H1 (cell line): ENCODE results near the gene GALNT9. TPM values are rescaled to one million over a fixed set of nuclear protein-coding genes. Genes with fewer than 3 reads are reported as not detected.

ENCODE experiments used
- CTCF ChIA-PET: fragments of 300-600 bp; sonication (Branson Sonifier 250); formaldehyde crosslinking; loops from one replicate; lab custom pipeline; 2021; ENCODE audit not compliant: partially characterized antibody; lab: Charles Lee
- POLR2A ChIA-PET: fragments of 300-600 bp; sonication (Branson Sonifier 250); formaldehyde crosslinking; loops from one replicate; lab custom pipeline; 2021; ENCODE audit warnings: inconsistent platforms; ENCODE audit not compliant: partially characterized antibody; lab: Charles Lee
- DNase-seq, 2 experiments: peaks; one replicate each; pipeline versions ENCODE4 v3.0.0 to v3.0.0-alpha.2; 2010 to 2022; ENCODE audit warnings: low spot score in 2 of 2, low read depth in 1 of 2, mixed read lengths in 1 of 2
- FAIRE-seq: peaks from 2 replicates; lab custom pipeline; 2011; peaks lifted over from hg19 to GRCh38; lab: Jason Lieb, UNC
- H2AFZ ChIP-seq: 2 replicates; pipeline ENCODE4 v1.8.1; 2012; ENCODE audit warnings: low read length, inconsistent platforms
- H2AK5ac ChIP-seq: 2 replicates; pipeline ENCODE4 v1.6.1; 2013; ENCODE audit warnings: low read depth, low read length
- H2BK120ac ChIP-seq: replicated peaks from 2 replicates; pipeline ENCODE3; 2013; ENCODE audit warnings: low read depth, low read length, inconsistent platforms
- H2BK12ac ChIP-seq: 2 replicates; pipeline ENCODE4 v1.6.1; 2013; ENCODE audit warnings: low read depth, low read length
- H2BK15ac ChIP-seq: 2 replicates; pipeline ENCODE4 v1.6.1; 2013; ENCODE audit warnings: low read length
- H2BK20ac ChIP-seq: 2 replicates; pipeline ENCODE4 v1.6.1; 2013; ENCODE audit warnings: low read length
- H2BK5ac ChIP-seq: 2 replicates; pipeline ENCODE4 v1.6.1; 2013; ENCODE audit warnings: low read depth, low read length
- H3K14ac ChIP-seq: 2 replicates; pipeline ENCODE4 v1.6.1; 2013; ENCODE audit warnings: inconsistent platforms; ENCODE audit not compliant: insufficient read length
- H3K18ac ChIP-seq: 2 replicates; pipeline ENCODE4 v1.6.1; 2013; ENCODE audit warnings: low read length; ENCODE audit errors: extremely low read depth
- H3K23ac ChIP-seq: 2 replicates; pipeline ENCODE4 v1.6.1; 2013; ENCODE audit warnings: inconsistent platforms; ENCODE audit not compliant: insufficient read length
- H3K23me2 ChIP-seq: 2 replicates; pipeline ENCODE4 v1.6.1; 2013; ENCODE audit warnings: low read depth, low read length
- H3K27ac ChIP-seq: 2 replicates; pipeline ENCODE4 v1.6.1; 2011; ENCODE audit warnings: low read depth, low read length, inconsistent platforms
- H3K27me3 ChIP-seq, 4 experiments: replicated peaks in 1 of 4; 1 replicate in 1 of 4; 2 replicates in 3 of 4; pipeline versions ENCODE4 v1.6.1 to v1.8.1; 2011 to 2013; ENCODE audit warnings: low read length in 3 of 4, mild to moderate bottlenecking in 3 of 4, inconsistent platforms in 2 of 4, mixed read lengths in 2 of 4, moderate library complexity in 1 of 4; ENCODE audit not compliant: control insufficient read depth in 3 of 4, insufficient read depth in 3 of 4; ENCODE audit errors: extremely low read depth in 1 of 4
- H3K36me3 ChIP-seq, 4 experiments: 2 replicates each; pipeline versions ENCODE4 v1.6.1 to v1.8.1; 2011 to 2013; ENCODE audit warnings: mild to moderate bottlenecking in 4 of 4, low read length in 3 of 4, moderate library complexity in 2 of 4, control low read depth in 1 of 4, inconsistent platforms in 1 of 4; ENCODE audit not compliant: insufficient read depth in 4 of 4, control insufficient read depth in 2 of 4
- H3K4ac ChIP-seq: replicated peaks from 2 replicates; pipeline ENCODE3; 2013; ENCODE audit warnings: low read length, low read depth, mixed read lengths, inconsistent platforms; ENCODE audit not compliant: insufficient read length
- H3K4me1 ChIP-seq, 4 experiments: replicated peaks in 1 of 4; 1 replicate in 1 of 4; 2 replicates in 3 of 4; pipeline versions ENCODE4 v1.6.1 to v1.8.1; 2011 to 2013; ENCODE audit warnings: low read length in 3 of 4, inconsistent platforms in 2 of 4, mixed read lengths in 1 of 4; ENCODE audit not compliant: insufficient read depth in 4 of 4, control insufficient read depth in 3 of 4
- H3K4me2 ChIP-seq, 2 experiments: 2 replicates each; pipeline versions ENCODE4 v1.6.1 to v1.8.1; 2011 to 2013; ENCODE audit warnings: low read depth in 2 of 2, low read length in 2 of 2, control low read depth in 1 of 2, inconsistent platforms in 1 of 2, mild to moderate bottlenecking in 1 of 2; ENCODE audit not compliant: insufficient read depth in 1 of 2
- H3K4me3 ChIP-seq, 4 experiments: fragments of 200-600, 300-600 bp in 1 of 4; sonication (generic), shearing (Covaris generic), sonication (Bioruptor Twin) in 1 of 4; 2 replicates each; pipeline versions ENCODE4 v1.5.1 to v1.8.1; 2011 to 2016; ENCODE audit warnings: low read length in 4 of 4, low read depth in 3 of 4, control low read depth in 2 of 4, inconsistent platforms in 2 of 4, mild to moderate bottlenecking in 2 of 4, mixed read lengths in 1 of 4, moderate library complexity in 1 of 4; ENCODE audit not compliant: insufficient read depth in 2 of 4; ENCODE audit errors: extremely low read depth in 1 of 4
- H3K56ac ChIP-seq: replicated peaks from 2 replicates; pipeline ENCODE3; 2013; ENCODE audit warnings: low read depth, mild to moderate bottlenecking, mixed read lengths, low read length, inconsistent platforms; ENCODE audit not compliant: insufficient read length
- H3K79me1 ChIP-seq: 2 replicates; pipeline ENCODE4 v1.6.1; 2013; ENCODE audit warnings: low read depth, low read length, control low read depth
- H3K79me2 ChIP-seq, 2 experiments: 2 replicates each; pipeline versions ENCODE4 v1.6.1 to v1.8.1; 2012 to 2013; ENCODE audit warnings: low read length in 2 of 2, mild to moderate bottlenecking in 2 of 2, inconsistent platforms in 1 of 2; ENCODE audit not compliant: insufficient read depth in 2 of 2, control insufficient read depth in 1 of 2
- H3K9ac ChIP-seq, 4 experiments: replicated peaks in 1 of 4; 1 replicate in 1 of 4; 2 replicates in 3 of 4; pipeline versions ENCODE4 v1.6.1 to v1.8.1; 2011 to 2013; ENCODE audit warnings: low read depth in 3 of 4, low read length in 3 of 4, control low read depth in 2 of 4, mild to moderate bottlenecking in 2 of 4, moderate library complexity in 2 of 4, inconsistent platforms in 1 of 4; ENCODE audit errors: extremely low read depth in 1 of 4
- H3K9me3 ChIP-seq, 2 experiments: 2 replicates each; pipeline versions ENCODE4 v1.6.1 to v1.8.1; 2012 to 2013; ENCODE audit warnings: mild to moderate bottlenecking in 2 of 2, moderate library complexity in 2 of 2, control low read depth in 1 of 2, inconsistent platforms in 1 of 2, low read depth in 1 of 2, low read length in 1 of 2, mixed read lengths in 1 of 2; ENCODE audit not compliant: insufficient read depth in 2 of 2
- H4K20me1 ChIP-seq, 2 experiments: replicated peaks in 1 of 2; 2 replicates each; pipeline versions ENCODE3 to v1.8.1; 2011 to 2013; ENCODE audit warnings: inconsistent platforms in 2 of 2, low read length in 2 of 2, mild to moderate bottlenecking in 1 of 2; ENCODE audit not compliant: insufficient read depth in 2 of 2, control insufficient read depth in 1 of 2
- H4K5ac ChIP-seq: 2 replicates; pipeline ENCODE4 v1.6.1; 2013; ENCODE audit warnings: low read length, low read depth, mixed read lengths, inconsistent platforms; ENCODE audit not compliant: insufficient read length
- H4K8ac ChIP-seq: 2 replicates; pipeline ENCODE4 v1.8.0; 2013; ENCODE audit warnings: mild to moderate bottlenecking, moderate library complexity, low read length, inconsistent platforms; ENCODE audit not compliant: insufficient read depth; ENCODE audit errors: extremely low read depth
- H4K91ac ChIP-seq: replicated peaks from 2 replicates; pipeline ENCODE3; 2013; ENCODE audit warnings: low read length, mixed read lengths, inconsistent platforms; ENCODE audit not compliant: insufficient read length
- CBX5 ChIP-seq: fragments of 300-800, 300-1000 bp; sonication (generic); IDR thresholded peaks from 2 replicates; pipeline ENCODE4 v1.7.1; 2016; ENCODE audit warnings: antibody characterized with exemption, low read length, low read depth
- CHD1 ChIP-seq: IDR thresholded peaks from 2 replicates; pipeline ENCODE4 v1.6.1; 2012; ENCODE audit warnings: low read depth, low read length, improper control_type of control experiment
- FOSL1 ChIP-seq: IDR thresholded peaks from 2 replicates; pipeline ENCODE4 v1.6.1; 2011; ENCODE audit warnings: mild to moderate bottlenecking, low read depth, low read length, moderate library complexity; ENCODE audit not compliant: insufficient read depth
- SIRT6 ChIP-seq: IDR thresholded peaks from one replicate; pipeline ENCODE4 v1.7.1; 2012; ENCODE audit warnings: low read length, inconsistent platforms
- WGBS, 2 experiments: shearing (Covaris generic) in 1 of 2; methylation state at CpG; one replicate each; pipeline versions ENCODE4 v1.1.6 to v1.1.7; 2013 to 2015; ENCODE audit warnings: low lambda C conversion rate in 2 of 2, mixed read lengths in 2 of 2, inconsistent platforms in 1 of 2, low coverage in 1 of 2, missing lambda C conversion rate in 1 of 2; ENCODE audit not compliant: insufficient replicate concordance in 2 of 2, insufficient coverage in 1 of 2, insufficient read length in 1 of 2; ENCODE audit errors: extremely low coverage in 1 of 2, missing lambda C conversion rate in 1 of 2; 5-methylcytosine and 5-hydroxymethylcytosine counted together
- polyA plus RNA-seq, 7 experiments: library from polyadenylated mRNA; depleted of rRNA in 3 of 7; stranded (reverse) in 5 of 7; unstranded in 2 of 7; fragments of >200 nt in 5 of 7; fragments of 200-250 nt in 2 of 7; gene quantifications; 1 replicate in 5 of 7; 2 replicates in 1 of 7; 4 replicates in 1 of 7; pipeline versions ENCODE4 v1.2.1 to v1.2.3, GENCODE V29; 2011 to 2013; ENCODE audit warnings: missing spikeins in 2 of 7, mixed read lengths in 2 of 7
- total RNA-seq: library from RNA; stranded (reverse); fragmentation: NEBNext Ultra II Directional; extraction: Animal tissue kit (Norgen Biotek cat#: 25700); gene quantifications from 2 replicates; pipeline ENCODE4 v1.2.1, GENCODE V29; 2021

The GALNT9 gene
- total and polyA plus RNA-seq, 2 of the 8 experiments (the other 6 are each of a cell fraction or from before 2014, with no cell fraction given), result 2.0 to 3.6 TPM

- H2AK5ac ChIP-seq, result no peak overlapping the region
Measured at GRCh38 chr12:132226604-132227003, 102.8 kb downstream of the GALNT9 start.

More at GRCh38 chr12:132226604-132227003, 102.8 kb downstream of the GALNT9 start:
- Histone ChIP-seq H3K9me3 (peaks cover 0 to 10% of the 10 kb centered on the region in 2 experiments; a peak in 1 of 4 replicates), H2BK120ac (no peak overlapping the region), H2AFZ (no peak overlapping the region), H3K27me3 (peaks cover 0 to 8% (median 1%) of the 10 kb centered on the region in 4 experiments; a peak in 4 of 7 replicates), H3K27ac (no peak overlapping the region), H3K36me3 (no peaks in the 10 kb centered on the region), H4K91ac (no peak overlapping the region), H2BK20ac (no peak overlapping the region), H3K79me1 (no peaks in the 10 kb centered on the region), H3K79me2 (no peaks in the 10 kb centered on the region)
- 88% methylated on average over 1 of the region's 1 CpG; no CpG with 5 or more reads in 1 of the 2 experiments for WGBS, 2 experiments
- FAIRE-seq, result no peak
- CTCF ChIA-PET, result interaction anchor here (0.7 to 0.8 kb wide), 2 partner anchors 31 to 46 kb away, joined by 3 to 5 read pairs; no protein-coding TSS in a partner anchor
- TF ChIP-seq SIRT6 (no peak), CHD1 (no peak), CBX5 (no peak), FOSL1 (no peak)
- TF ChIP-seq, all 59 proteins: peak for 0
- H4K8ac ChIP-seq, result no peak overlapping the region
- no peak overlapping the region for H3K4me2 ChIP-seq
- no peak overlapping the region for H3K14ac ChIP-seq
- POLR2A ChIA-PET, result no interaction called here
- no peaks in the 10 kb centered on the region for H3K4me1 ChIP-seq
- no peak overlapping the region for H2BK5ac ChIP-seq
- no peak overlapping the region for H2BK12ac ChIP-seq
- no peak overlapping the region for H2BK15ac ChIP-seq
- no peak overlapping the region for H3K56ac ChIP-seq
- no peak overlapping the region for H3K4me3 ChIP-seq
- no peak overlapping the region for H4K5ac ChIP-seq
- peaks cover 32% of the 10 kb centered on the region; the same call in 1 of the 2 replicates for H3K23me2 ChIP-seq
- H3K18ac ChIP-seq, result no peak overlapping the region
- no peak for DNase-seq
- peaks cover 0 to 8% of the 10 kb centered on the region in 2 experiments for H4K20me1 ChIP-seq
- H3K23ac ChIP-seq, result no peak overlapping the region
- H3K4ac ChIP-seq, result no peak overlapping the region
- H3K9ac ChIP-seq, result no peak overlapping the region
